Measurements from ENCODE around the gene BTG1. TPM values are rescaled to one million over a fixed set of nuclear protein-coding genes. Genes with fewer than 3 reads are reported as not detected.

The BTG1 gene
- total and polyA plus RNA-seq, 9 of the 15 experiments (the other 6 are each of a cell fraction or from before 2014, with no cell fraction given), result 3.7 to 28.6 (median 7.4) TPM

DNA sequence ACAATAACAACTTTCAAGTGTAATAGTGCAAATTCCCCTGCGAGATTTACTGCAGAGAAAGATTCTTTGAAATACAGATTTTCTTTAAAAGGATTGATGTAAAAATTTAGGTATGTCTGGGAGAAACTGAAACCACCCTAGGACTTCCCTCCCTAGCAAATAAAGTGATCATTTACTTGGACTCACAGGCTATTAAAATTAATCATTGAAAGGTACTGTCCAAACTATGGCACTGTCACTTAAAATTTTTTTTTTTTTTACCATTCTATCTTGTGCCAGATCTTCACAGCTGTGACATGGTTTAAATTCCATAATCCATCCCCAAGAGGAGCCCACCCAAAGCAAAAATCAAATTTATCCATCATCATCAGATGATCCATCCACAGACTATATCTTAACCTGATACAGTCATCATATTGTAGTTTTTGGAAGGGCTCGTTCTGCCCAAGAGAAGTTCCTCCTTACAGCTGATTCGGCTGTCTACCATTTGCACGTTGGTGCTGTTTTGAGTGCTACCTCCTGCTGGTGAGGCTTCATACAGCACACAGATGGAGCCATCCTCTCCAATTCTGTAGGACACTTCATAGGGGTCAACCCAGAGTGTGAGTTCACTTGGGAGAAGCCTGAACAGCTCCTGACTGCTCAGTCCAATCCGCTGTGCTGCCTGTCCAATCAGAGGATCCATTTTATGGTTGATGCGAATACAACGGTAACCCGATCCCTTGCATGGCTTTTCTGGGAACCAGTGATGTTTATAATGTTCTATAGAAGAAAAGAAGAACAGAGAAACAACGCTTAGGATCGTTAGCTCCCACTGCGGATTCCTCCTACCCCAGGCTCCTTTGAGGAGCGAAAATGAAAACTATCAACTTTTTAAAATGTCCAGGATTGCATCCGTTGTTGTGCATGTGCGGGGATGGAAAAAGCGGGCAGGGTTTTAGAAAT is 1.7 kb downstream of the BTG1 start (continued):
- peak; percentile 70 to 83 for TF ChIP-seq RAD21 (CRISPR knock-in tag; conservative IDR thresholded peaks at IDR 0.05 in 1 of 2, IDR thresholded peaks at IDR 0.05 in 1 of 2)
- TF ChIP-seq NFE2 (IDR thresholded peaks at IDR 0.05; ENCODE audit: low read depth), result no peak
- no peak for TF ChIP-seq HMG20B (CRISPR knock-in tag; IDR thresholded peaks at IDR 0.05)
- TF ChIP-seq, protein P1, sequence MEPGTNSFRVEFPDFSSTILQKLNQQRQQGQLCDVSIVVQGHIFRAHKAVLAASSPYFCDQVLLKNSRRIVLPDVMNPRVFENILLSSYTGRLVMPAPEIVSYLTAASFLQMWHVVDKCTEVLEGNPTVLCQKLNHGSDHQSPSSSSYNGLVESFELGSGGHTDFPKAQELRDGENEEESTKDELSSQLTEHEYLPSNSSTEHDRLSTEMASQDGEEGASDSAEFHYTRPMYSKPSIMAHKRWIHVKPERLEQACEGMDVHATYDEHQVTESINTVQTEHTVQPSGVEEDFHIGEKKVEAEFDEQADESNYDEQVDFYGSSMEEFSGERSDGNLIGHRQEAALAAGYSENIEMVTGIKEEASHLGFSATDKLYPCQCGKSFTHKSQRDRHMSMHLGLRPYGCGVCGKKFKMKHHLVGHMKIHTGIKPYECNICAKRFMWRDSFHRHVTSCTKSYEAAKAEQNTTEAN (CRISPR knock-in tag; IDR thresholded peaks at IDR 0.05), result 0 out of 2 replicates have a peak, but pooled peaks have one; percentile 68
- TF ChIP-seq LCOR (CRISPR knock-in tag; IDR thresholded peaks at IDR 0.05), result peak; percentile 65; the same call in 1 of the 2 replicates
- TF ChIP-seq, protein P2, sequence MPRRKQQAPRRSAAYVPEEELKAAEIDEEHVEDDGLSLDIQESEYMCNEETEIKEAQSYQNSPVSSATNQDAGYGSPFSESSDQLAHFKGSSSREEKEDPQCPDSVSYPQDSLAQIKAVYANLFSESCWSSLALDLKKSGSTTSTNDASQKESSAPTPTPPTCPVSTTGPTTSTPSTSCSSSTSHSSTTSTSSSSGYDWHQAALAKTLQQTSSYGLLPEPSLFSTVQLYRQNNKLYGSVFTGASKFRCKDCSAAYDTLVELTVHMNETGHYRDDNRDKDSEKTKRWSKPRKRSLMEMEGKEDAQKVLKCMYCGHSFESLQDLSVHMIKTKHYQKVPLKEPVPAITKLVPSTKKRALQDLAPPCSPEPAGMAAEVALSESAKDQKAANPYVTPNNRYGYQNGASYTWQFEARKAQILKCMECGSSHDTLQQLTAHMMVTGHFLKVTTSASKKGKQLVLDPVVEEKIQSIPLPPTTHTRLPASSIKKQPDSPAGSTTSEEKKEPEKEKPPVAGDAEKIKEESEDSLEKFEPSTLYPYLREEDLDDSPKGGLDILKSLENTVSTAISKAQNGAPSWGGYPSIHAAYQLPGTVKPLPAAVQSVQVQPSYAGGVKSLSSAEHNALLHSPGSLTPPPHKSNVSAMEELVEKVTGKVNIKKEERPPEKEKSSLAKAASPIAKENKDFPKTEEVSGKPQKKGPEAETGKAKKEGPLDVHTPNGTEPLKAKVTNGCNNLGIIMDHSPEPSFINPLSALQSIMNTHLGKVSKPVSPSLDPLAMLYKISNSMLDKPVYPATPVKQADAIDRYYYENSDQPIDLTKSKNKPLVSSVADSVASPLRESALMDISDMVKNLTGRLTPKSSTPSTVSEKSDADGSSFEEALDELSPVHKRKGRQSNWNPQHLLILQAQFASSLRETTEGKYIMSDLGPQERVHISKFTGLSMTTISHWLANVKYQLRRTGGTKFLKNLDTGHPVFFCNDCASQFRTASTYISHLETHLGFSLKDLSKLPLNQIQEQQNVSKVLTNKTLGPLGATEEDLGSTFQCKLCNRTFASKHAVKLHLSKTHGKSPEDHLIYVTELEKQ (CRISPR knock-in tag; IDR thresholded peaks at IDR 0.05), result no peak
- TF ChIP-seq RBBP5 (IDR thresholded peaks at IDR 0.05; ENCODE audit: borderline replicate concordance, insufficient read depth, low read length, poor library complexity, severe bottlenecking), result no peak
- TF ChIP-seq, protein P3, sequence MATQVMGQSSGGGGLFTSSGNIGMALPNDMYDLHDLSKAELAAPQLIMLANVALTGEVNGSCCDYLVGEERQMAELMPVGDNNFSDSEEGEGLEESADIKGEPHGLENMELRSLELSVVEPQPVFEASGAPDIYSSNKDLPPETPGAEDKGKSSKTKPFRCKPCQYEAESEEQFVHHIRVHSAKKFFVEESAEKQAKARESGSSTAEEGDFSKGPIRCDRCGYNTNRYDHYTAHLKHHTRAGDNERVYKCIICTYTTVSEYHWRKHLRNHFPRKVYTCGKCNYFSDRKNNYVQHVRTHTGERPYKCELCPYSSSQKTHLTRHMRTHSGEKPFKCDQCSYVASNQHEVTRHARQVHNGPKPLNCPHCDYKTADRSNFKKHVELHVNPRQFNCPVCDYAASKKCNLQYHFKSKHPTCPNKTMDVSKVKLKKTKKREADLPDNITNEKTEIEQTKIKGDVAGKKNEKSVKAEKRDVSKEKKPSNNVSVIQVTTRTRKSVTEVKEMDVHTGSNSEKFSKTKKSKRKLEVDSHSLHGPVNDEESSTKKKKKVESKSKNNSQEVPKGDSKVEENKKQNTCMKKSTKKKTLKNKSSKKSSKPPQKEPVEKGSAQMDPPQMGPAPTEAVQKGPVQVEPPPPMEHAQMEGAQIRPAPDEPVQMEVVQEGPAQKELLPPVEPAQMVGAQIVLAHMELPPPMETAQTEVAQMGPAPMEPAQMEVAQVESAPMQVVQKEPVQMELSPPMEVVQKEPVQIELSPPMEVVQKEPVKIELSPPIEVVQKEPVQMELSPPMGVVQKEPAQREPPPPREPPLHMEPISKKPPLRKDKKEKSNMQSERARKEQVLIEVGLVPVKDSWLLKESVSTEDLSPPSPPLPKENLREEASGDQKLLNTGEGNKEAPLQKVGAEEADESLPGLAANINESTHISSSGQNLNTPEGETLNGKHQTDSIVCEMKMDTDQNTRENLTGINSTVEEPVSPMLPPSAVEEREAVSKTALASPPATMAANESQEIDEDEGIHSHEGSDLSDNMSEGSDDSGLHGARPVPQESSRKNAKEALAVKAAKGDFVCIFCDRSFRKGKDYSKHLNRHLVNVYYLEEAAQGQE (IDR thresholded peaks at IDR 0.05; ENCODE audit: borderline replicate concordance), result peak; percentile 78; the same call in 1 of the 2 replicates
- TF ChIP-seq, protein P3 (CRISPR knock-in tag; IDR thresholded peaks at IDR 0.05; ENCODE audit: low read depth), result no peak
- TF ChIP-seq, protein P4, sequence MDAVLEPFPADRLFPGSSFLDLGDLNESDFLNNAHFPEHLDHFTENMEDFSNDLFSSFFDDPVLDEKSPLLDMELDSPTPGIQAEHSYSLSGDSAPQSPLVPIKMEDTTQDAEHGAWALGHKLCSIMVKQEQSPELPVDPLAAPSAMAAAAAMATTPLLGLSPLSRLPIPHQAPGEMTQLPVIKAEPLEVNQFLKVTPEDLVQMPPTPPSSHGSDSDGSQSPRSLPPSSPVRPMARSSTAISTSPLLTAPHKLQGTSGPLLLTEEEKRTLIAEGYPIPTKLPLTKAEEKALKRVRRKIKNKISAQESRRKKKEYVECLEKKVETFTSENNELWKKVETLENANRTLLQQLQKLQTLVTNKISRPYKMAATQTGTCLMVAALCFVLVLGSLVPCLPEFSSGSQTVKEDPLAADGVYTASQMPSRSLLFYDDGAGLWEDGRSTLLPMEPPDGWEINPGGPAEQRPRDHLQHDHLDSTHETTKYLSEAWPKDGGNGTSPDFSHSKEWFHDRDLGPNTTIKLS (IDR thresholded peaks at IDR 0.05; ENCODE audit: borderline replicate concordance, low read depth), result peak; percentile 5; the same call in 1 of the 2 replicates

Measured in K562 (cell line).